Measurements from ENCODE around the gene GNA15.
"Not testable (repeated sequence)": the region's sequence is repeated elsewhere in the genome, so short reads cannot be mapped to it uniquely, and the experiment has no call there.

GNA15 gene

GRCh38 chr19:3163943-3164342 is 28.1 kb downstream of the GNA15 start:
- Histone ChIP-seq H3K27me3 (ENCODE audit: low read depth, low read length) (no peaks in the 10 kb centered on the region), H3K4me2 (ENCODE audit: low read length) (no peak overlapping the region), H3K27ac (ENCODE audit: low read length) (no peak overlapping the region), H3K36me3 (replicated peaks; ENCODE audit: low read depth, low read length) (peaks cover 60% of the 10 kb centered on the region), H3K79me2 (ENCODE audit: low read length) (no peaks in the 10 kb centered on the region), H3K9me3 (ENCODE audit: insufficient read depth, low read length) (no peaks in the 10 kb centered on the region), H2AFZ (ENCODE audit: low read depth, low read length) (no peak overlapping the region), H3K4me1 (ENCODE audit: low read length) (no peaks in the 10 kb centered on the region), H3K4me3 (ENCODE audit: low read length) (no peak overlapping the region), H4K20me1 (ENCODE audit: insufficient read depth, low read length) (no peaks in the 10 kb centered on the region), H3K9ac (ENCODE audit: low read length) (no peak overlapping the region)
- TF ChIP-seq EZH2phosphoT487 (IDR thresholded peaks at IDR 0.05; ENCODE audit: low read depth) (no peak), CTCF (IDR thresholded peaks at IDR 0.05; ENCODE audit: low read depth, low read length) (no peak)

GRCh38 chr19:3167533-3168272 is 31.9 kb downstream of the GNA15 start:
- Histone ChIP-seq H4K20me1 (ENCODE audit: insufficient read depth, low read length) (no peaks in the 10 kb centered on the region), H3K4me1 (ENCODE audit: low read length) (peaks cover 7% of the 10 kb centered on the region), H3K4me3 (ENCODE audit: low read length) (no peak overlapping the region), H3K36me3 (replicated peaks; ENCODE audit: low read depth, low read length) (peaks cover 30% of the 10 kb centered on the region), H3K9ac (ENCODE audit: low read length) (no peak overlapping the region), H3K79me2 (ENCODE audit: low read length) (no peaks in the 10 kb centered on the region), H3K9me3 (ENCODE audit: insufficient read depth, low read length) (no peaks in the 10 kb centered on the region), H3K27me3 (ENCODE audit: low read depth, low read length) (no peaks in the 10 kb centered on the region), H2AFZ (ENCODE audit: low read depth, low read length) (no peak overlapping the region), H3K4me2 (ENCODE audit: low read length) (no peak overlapping the region), H3K27ac (ENCODE audit: low read length) (no peak overlapping the region)
- TF ChIP-seq CTCF (IDR thresholded peaks at IDR 0.05; ENCODE audit: low read depth, low read length): no peak
- no peak for TF ChIP-seq EZH2phosphoT487 (IDR thresholded peaks at IDR 0.05; ENCODE audit: low read depth)

DNA sequence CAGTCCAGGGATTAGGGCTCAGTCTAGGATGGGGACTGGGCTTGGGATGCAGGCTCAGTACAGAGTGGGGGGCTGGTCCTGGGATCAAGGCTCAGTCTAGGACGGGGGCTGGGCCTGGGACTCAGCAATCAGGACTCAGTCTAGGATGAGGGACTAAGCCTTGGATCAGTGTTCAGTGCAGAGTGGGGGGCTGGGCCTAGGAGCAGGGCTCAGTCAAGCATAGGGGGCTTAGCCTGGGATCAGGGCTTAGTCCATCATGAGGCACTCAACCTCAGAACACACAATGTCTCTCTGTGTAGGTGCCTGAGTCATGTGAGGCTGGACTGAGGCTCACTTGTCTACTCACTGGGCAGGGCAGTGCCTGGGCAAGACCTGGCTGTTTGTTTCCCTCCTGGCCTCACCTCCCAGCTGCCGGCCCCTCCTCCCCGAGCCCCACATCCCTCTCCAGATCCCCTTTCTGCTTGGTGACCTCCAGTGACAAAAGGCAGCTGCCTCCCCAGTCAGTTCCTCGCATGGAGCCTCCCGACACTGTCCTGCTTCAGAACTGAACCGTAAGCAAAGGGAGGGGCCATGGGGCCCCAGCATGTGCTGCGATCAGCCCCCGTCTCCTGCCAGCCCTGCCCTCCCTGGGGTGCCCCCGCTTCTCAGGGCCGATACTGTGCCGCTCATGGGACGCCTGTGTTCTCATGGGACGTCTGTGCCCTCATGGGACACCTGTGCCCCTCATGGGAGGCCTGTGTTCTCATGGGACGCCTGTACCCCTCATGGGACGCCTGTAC is 36.2 kb downstream of the GNA15 start:
- H3K9me3 ChIP-seq (ENCODE audit: insufficient read depth, low read length): no peaks in the 10 kb centered on the region
- peaks cover 5% of the 10 kb centered on the region for H3K36me3 ChIP-seq (replicated peaks; ENCODE audit: low read depth, low read length)
- H3K27ac ChIP-seq (ENCODE audit: low read length): peak overlapping the region; percentile 11; the same call in 1 of the 2 replicates
- no peaks in the 10 kb centered on the region for H4K20me1 ChIP-seq (ENCODE audit: insufficient read depth, low read length)
- TF ChIP-seq EZH2phosphoT487 (IDR thresholded peaks at IDR 0.05; ENCODE audit: low read depth) (no peak), CTCF (IDR thresholded peaks at IDR 0.05; ENCODE audit: low read depth, low read length) (no peak)
- peak overlapping the region; percentile 16; the same call in 1 of the 2 replicates for H3K4me2 ChIP-seq (ENCODE audit: low read length)
- H3K4me1 ChIP-seq (ENCODE audit: low read length): peaks cover 8% of the 10 kb centered on the region
- no peak overlapping the region for H3K9ac ChIP-seq (ENCODE audit: low read length)
- no peak overlapping the region for H3K4me3 ChIP-seq (ENCODE audit: low read length)
- no peaks in the 10 kb centered on the region for H3K79me2 ChIP-seq (ENCODE audit: low read length)
- no peak overlapping the region for H2AFZ ChIP-seq (ENCODE audit: low read depth, low read length)
- H3K27me3 ChIP-seq (ENCODE audit: low read depth, low read length): no peaks in the 10 kb centered on the region

DNA sequence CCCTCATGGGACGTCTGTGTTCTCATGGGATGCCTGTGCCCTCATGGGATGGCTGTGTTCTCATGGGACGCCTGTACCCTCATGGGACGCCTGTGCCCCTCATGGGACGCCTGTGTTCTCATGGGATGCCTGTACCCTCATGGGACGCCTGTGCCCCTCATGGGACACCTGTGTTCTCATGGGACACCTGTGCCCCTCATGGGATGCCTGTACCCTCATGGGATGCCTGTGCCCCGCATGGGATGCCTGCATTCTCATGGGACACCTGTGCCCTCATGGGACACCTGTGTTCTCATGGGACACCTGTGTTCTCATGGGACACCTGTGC is 36.8 kb downstream of the GNA15 start:
- Histone ChIP-seq H3K4me2 (ENCODE audit: low read length) (peak overlapping the region; percentile 16; the same call in 1 of the 2 replicates), H3K4me1 (ENCODE audit: low read length) (peaks cover 11% of the 10 kb centered on the region), H3K27ac (ENCODE audit: low read length) (peak overlapping the region; percentile 11; the same call in 1 of the 2 replicates)
- H2AFZ ChIP-seq (ENCODE audit: low read depth, low read length); H3K27me3 ChIP-seq (ENCODE audit: low read depth, low read length); H3K79me2 ChIP-seq (ENCODE audit: low read length); H3K9me3 ChIP-seq (ENCODE audit: insufficient read depth, low read length); H3K4me3 ChIP-seq (ENCODE audit: low read length); H4K20me1 ChIP-seq (ENCODE audit: insufficient read depth, low read length); H3K36me3 ChIP-seq (replicated peaks; ENCODE audit: low read depth, low read length); H3K9ac ChIP-seq (ENCODE audit: low read length): not testable (repeated sequence)

All from OCI-LY3 (cell line).